ENCODE measurements around the gene CLIP1. TPM values are rescaled to one million over a fixed set of nuclear protein-coding genes. Genes with fewer than 3 reads are reported as not detected.

The CLIP1 gene
- total and polyA plus RNA-seq, 12 donors: 36.3 to 135 (median 97.9) TPM

DNA sequence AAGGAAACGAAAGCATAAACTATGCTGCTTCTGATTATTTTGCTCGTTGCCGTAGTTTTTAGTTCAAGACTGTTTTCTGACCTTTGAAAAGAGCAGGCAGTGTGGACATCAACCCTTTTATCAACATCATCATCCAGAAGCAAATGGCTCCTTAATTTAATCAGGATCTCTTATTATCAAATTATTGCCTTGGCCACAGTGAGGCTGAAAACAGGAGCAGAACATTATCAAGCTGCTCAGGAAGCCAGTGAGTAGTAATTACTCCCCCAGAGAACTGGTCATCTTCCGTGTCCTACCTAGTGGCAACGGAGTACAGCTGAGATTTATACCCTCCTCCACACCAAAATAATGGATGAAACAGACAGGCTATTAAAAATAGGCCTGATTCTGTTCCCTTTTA is 194.4 kb downstream of the CLIP1 start:
- DNase-seq: no peak

DNA sequence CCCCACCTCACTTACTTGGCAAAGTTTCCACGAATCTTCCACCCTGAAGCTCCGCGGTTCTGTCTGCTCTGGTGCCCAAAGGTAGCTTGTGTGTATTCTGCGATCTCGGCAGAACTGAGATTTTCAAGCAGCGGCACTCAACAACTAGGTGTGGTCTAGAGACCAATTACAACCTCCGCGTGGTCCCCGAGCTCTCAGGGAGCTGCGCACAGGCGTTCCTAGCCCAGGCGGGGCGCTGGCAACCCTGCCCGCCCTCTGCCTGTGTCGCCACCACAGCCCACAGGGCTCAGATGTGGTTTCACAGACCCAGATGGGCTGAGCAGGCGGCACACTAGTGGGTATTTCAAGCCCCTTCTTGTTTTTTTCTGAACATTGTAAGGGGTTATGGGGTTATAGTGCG is 195.1 kb downstream of the CLIP1 start:
- Histone ChIP-seq H3K4me1 (peaks cover 10 to 35% (median 26%) of the 10 kb centered on the region in 9 donors), H3K27me3 (no peaks in the 10 kb centered on the region), H3K27ac (no peak overlapping the region), H3K36me3 (peaks cover 0 to 63% (median 42%) of the 10 kb centered on the region in 9 donors), H3K4me3 (no peak overlapping the region), H3K9me3 (no peaks in the 10 kb centered on the region)
- DNase-seq (no peak), ATAC-seq (no peak)
- intact Hi-C loops (cut with DNase I): no loop called here
- TF ChIP-seq, protein P1, sequence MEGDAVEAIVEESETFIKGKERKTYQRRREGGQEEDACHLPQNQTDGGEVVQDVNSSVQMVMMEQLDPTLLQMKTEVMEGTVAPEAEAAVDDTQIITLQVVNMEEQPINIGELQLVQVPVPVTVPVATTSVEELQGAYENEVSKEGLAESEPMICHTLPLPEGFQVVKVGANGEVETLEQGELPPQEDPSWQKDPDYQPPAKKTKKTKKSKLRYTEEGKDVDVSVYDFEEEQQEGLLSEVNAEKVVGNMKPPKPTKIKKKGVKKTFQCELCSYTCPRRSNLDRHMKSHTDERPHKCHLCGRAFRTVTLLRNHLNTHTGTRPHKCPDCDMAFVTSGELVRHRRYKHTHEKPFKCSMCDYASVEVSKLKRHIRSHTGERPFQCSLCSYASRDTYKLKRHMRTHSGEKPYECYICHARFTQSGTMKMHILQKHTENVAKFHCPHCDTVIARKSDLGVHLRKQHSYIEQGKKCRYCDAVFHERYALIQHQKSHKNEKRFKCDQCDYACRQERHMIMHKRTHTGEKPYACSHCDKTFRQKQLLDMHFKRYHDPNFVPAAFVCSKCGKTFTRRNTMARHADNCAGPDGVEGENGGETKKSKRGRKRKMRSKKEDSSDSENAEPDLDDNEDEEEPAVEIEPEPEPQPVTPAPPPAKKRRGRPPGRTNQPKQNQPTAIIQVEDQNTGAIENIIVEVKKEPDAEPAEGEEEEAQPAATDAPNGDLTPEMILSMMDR (IDR thresholded peaks at IDR 0.05): no peak
- 92 to 95% methylated on average over 17 of the region's 17 CpGs for WGBS, 2 donors

More for the DNA sequence above, 194.4 kb downstream of the CLIP1 start:
- Histone ChIP-seq H3K4me1 (peaks cover 10 to 33% (median 26%) of the 10 kb centered on the region in 9 donors), H3K27me3 (no peaks in the 10 kb centered on the region), H3K36me3 (peaks cover 0 to 63% (median 40%) of the 10 kb centered on the region in 9 donors), H3K9me3 (no peaks in the 10 kb centered on the region), H3K27ac (no peak overlapping the region), H3K4me3 (no peak overlapping the region)
- TF ChIP-seq, protein P1 (IDR thresholded peaks at IDR 0.05): no peak
- intact Hi-C loops (cut with DNase I): no loop called here
- WGBS, 2 donors: 89% methylated on average over 5 of the region's 5 CpGs
- ATAC-seq: no peak

DNA sequence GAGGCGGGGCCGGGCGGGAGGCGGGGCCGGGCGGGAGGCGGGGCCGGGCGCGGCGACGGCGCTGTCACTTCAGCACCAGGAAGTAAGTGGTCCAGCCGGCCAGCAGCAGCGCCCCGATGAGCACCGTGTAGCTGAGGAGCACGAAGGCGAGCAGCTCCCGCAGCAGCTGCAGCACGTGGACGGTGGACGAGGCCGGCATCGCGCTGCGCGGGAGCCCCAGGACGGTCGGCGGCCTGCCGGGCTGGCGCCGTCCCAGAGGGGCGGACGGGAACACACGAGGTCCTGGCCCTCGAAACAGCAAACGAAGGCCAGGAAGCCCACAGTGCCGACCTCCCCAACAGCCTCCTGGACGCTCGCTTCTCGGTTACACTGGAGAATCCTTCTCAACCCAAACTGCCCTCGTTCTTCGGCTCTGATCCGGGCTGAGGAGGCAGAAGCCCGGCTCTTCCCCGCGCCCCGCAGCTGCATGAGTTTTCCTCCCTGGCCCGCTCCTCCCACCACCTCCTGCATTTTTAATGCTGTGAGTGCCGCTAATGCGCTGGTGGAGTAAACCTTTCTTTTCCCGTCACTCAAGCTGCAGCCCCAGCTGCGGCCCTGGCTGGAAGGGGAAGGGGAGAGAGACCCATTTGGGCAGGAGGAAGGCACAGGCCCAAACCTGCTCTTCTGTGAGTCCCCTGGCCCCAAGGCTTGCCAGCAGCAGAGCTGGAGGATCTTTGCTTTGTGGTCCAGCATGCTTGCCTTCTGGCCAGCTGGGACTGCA is 195.9 kb downstream of the CLIP1 start:
- Histone ChIP-seq H3K4me1 (peaks cover 10 to 35% (median 26%) of the 10 kb centered on the region in 9 donors), H3K27ac (peak overlapping the region in 4 of 10 donors; percentile 54 to 97 (median 58)), H3K36me3 (peaks cover 0 to 63% (median 36%) of the 10 kb centered on the region in 9 donors), H3K9me3 (no peaks in the 10 kb centered on the region), H3K4me3 (peak overlapping the region in 9 of 10 donors; percentile 30 to 94 (median 79)), H3K27me3 (no peaks in the 10 kb centered on the region)
- TF ChIP-seq, protein P1 (IDR thresholded peaks at IDR 0.05): no peak
- 8 to 9% methylated on average over 43 to 55 of the region's 55 CpGs for WGBS, 2 donors
- ATAC-seq (no peak), DNase-seq (no peak)
- intact Hi-C loops (cut with DNase I): no loop called here

DNA sequence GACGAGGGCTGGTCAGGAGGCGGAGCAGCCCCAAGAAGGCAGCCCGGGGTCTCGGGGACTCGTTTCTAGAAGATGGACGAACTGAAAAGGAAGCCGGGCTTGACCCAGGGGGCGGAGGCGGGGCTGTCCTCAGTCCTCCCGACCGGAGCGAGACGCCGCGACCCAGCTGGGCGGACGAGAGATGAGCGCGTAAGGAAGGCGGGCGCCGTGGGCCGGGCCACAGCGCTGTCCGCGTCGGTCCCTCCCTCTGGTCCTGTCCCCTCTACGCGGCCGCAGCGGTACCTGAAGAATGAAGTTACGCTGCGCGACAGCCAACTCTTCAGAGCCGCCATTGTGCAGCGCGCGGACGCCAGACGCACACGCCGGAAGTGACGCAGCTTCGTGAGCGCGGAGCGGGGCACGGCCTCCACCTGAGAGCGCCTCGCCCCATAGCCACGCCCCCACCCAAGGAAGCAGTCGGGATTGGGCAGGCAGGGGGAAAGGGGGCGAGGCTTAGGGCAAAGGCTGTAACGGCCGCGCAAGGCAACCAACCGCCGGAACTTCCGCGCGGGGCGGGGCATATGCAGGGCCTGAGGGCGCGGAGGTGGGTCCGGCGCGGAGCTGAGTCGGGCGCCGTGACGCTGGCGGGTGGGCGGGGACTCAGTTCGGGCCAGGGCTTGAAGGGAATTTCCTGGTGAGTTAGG is 196.6 kb downstream of the CLIP1 start, which contains the start of gene DIABLO:
Gene DIABLO, minus strand, starts transcription at position 370 of the 683 bp plus-strand sequence. Its CDS starts 38 bp downstream, at position 332.
- ATAC-seq (peak; percentile 97 to 99 (median 98)), DNase-seq (peak; percentile 100)
- H3K27ac ChIP-seq: peak within 1 kb of the TSS; percentile 91 to 97 (median 95)
- no peaks in the 10 kb centered on the region for H3K27me3 ChIP-seq
- TF ChIP-seq, protein P1 (IDR thresholded peaks at IDR 0.05): no peak
- H3K36me3 ChIP-seq: peaks cover 0 to 63% (median 28%) of the 10 kb centered on the region in 9 donors
- 0% methylated on average over 71 to 74 of the region's 74 CpGs for WGBS, 2 donors
- H3K9me3 ChIP-seq: no peaks in the 10 kb centered on the region
- intact Hi-C loops (cut with DNase I): no loop called here
- H3K4me3 ChIP-seq: peak within 1 kb of the TSS; percentile 67 to 97 (median 89)
- H3K4me1 ChIP-seq: peaks cover 10 to 35% (median 26%) of the 10 kb centered on the region in 9 donors

Measured in heart right ventricle (tissue), 16 donors.